Type B pancreatic cell (in vitro differentiated cells): ENCODE data around the gene LPIN1. TPM values are rescaled to one million over a fixed set of nuclear protein-coding genes. Genes with fewer than 3 reads are reported as not detected.

ENCODE experiments used
- DNase-seq: peaks from one replicate; pipeline ENCODE4 v3.0.0; 2021; ENCODE audit warnings: mixed read lengths; ENCODE audit not compliant: unreplicated experiment; ENCODE audit errors: extremely low spot score
- H3K27ac Mint-ChIP-seq: 2 replicates; pipeline ENCODE4 v1.8.0; 2021; ENCODE audit warnings: mild to moderate bottlenecking, mixed read lengths
- H3K27me3 Mint-ChIP-seq: 2 replicates; pipeline ENCODE4 v1.8.0; 2021; ENCODE audit warnings: mixed read lengths
- H3K36me3 Mint-ChIP-seq: 2 replicates; pipeline ENCODE4 v1.8.0; 2021; ENCODE audit warnings: mixed read lengths
- H3K4me1 Mint-ChIP-seq: one replicate; pipeline ENCODE4 v1.8.0; 2021; ENCODE audit warnings: mixed read lengths; ENCODE audit not compliant: unreplicated experiment
- H3K4me3 Mint-ChIP-seq: 2 replicates; pipeline ENCODE4 v1.8.0; 2021; ENCODE audit warnings: mild to moderate bottlenecking, mixed read lengths
- H3K9me3 Mint-ChIP-seq: 2 replicates; pipeline ENCODE4 v1.8.0; 2021; ENCODE audit warnings: mixed read lengths
- total RNA-seq: library from RNA; stranded (reverse); gene quantifications from 2 replicates; pipeline ENCODE4 v1.2.1, GENCODE V29; 2021; ENCODE audit warnings: low replicate concordance
- TF ChIP-seq, protein P1 (sequence below): fragments of 200-600 bp; sonication (generic); conservative IDR thresholded peaks from 2 replicates; pipeline ENCODE4 v1.5.0; 2021; ENCODE audit warnings: antibody characterized with exemption, mild to moderate bottlenecking

LPIN1 gene
- total RNA-seq, 1 donor from 2014 or later = 26.8 TPM

- Mint-ChIP-seq H3K27me3 (no peaks in the 10 kb centered on the region), H3K4me3 (no peak overlapping the region), H3K4me1 (no peaks in the 10 kb centered on the region), H3K9me3 (no peaks in the 10 kb centered on the region), H3K27ac (no peak overlapping the region), H3K36me3 (peaks cover 23% of the 10 kb centered on the region)
- TF ChIP-seq, protein P1, sequence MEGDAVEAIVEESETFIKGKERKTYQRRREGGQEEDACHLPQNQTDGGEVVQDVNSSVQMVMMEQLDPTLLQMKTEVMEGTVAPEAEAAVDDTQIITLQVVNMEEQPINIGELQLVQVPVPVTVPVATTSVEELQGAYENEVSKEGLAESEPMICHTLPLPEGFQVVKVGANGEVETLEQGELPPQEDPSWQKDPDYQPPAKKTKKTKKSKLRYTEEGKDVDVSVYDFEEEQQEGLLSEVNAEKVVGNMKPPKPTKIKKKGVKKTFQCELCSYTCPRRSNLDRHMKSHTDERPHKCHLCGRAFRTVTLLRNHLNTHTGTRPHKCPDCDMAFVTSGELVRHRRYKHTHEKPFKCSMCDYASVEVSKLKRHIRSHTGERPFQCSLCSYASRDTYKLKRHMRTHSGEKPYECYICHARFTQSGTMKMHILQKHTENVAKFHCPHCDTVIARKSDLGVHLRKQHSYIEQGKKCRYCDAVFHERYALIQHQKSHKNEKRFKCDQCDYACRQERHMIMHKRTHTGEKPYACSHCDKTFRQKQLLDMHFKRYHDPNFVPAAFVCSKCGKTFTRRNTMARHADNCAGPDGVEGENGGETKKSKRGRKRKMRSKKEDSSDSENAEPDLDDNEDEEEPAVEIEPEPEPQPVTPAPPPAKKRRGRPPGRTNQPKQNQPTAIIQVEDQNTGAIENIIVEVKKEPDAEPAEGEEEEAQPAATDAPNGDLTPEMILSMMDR = no peak
- no peak for DNase-seq
Measured at GRCh38 chr2:11822746-11823451, 76.5 kb downstream of the LPIN1 start.

DNA sequence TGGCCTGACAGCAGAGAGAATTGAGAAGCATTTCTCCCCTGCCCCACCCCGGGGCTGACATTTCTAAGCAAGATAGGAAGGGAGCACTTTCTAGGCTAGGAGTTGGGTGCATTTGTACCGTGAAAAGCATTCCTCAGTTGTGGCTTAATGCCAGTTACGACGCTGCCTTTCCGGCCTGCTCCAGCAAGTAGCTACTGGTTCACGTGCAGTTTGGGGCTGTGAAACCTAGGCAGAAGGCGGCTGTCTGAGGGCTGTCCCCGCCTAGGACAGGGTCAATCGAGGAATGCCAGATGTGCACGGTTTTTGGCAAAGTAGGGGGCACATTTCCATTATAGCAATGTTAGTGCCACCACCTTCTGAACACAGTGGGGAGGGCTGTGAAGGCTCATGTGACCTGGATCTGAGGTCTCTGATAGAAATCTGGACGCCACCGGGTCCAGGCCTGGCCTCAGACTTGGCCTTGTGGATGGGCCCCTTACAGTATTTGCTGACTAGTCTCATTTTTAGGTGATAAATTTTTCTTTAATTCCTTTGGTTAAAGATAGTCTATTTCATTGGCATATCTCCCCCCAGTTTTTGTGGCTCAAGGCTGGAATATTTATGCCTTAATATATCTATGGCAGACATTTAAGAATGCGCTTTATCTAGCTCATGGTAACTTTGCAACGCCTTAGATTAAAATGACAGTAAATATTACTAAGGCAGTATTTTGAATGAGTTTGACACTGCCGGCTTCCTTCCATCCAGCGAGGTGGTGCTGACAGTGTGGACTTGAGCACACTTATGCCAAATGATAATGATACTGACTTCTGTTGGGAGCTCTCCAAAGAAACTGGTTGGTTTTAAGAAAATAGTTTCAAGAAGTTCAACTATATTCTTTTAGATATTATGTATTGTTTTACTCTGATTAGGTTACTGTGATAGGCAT is 78.7 kb downstream of the LPIN1 start:
- Mint-ChIP-seq H3K4me1 (peaks cover 8% of the 10 kb centered on the region), H3K27me3 (no peaks in the 10 kb centered on the region), H3K9me3 (no peaks in the 10 kb centered on the region), H3K4me3 (no peak overlapping the region), H3K27ac (peak overlapping the region; percentile 43), H3K36me3 (peaks cover 19% of the 10 kb centered on the region)
- no peak for DNase-seq
- TF ChIP-seq, protein P1 = no peak

DNA sequence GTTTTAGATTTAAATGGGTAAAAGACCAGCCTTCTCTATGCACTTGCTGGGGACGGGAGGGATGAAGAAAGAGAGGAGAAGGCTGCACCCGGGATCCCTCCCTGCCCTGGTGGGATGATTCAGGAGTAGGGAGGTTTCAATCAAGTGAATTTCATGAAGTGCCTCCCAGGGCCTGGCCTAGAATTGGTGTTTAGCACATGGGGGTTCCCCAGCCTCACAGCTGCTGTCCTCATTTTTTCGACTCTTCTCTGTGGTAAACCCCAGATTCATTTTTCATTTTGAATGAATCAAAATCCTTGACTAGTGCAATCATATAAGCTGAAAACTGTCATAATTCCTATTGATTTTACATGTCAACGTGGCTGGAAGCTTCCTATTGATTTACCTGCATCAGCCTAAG is 81.1 kb downstream of the LPIN1 start:
- peaks cover 18% of the 10 kb centered on the region for H3K36me3 Mint-ChIP-seq
- H3K27ac Mint-ChIP-seq = no peak overlapping the region
- no peaks in the 10 kb centered on the region for H3K9me3 Mint-ChIP-seq
- H3K27me3 Mint-ChIP-seq = no peaks in the 10 kb centered on the region
- H3K4me1 Mint-ChIP-seq = peaks cover 19% of the 10 kb centered on the region
- no peak overlapping the region for H3K4me3 Mint-ChIP-seq
- TF ChIP-seq, protein P1 = no peak
- DNase-seq = no peak

DNA sequence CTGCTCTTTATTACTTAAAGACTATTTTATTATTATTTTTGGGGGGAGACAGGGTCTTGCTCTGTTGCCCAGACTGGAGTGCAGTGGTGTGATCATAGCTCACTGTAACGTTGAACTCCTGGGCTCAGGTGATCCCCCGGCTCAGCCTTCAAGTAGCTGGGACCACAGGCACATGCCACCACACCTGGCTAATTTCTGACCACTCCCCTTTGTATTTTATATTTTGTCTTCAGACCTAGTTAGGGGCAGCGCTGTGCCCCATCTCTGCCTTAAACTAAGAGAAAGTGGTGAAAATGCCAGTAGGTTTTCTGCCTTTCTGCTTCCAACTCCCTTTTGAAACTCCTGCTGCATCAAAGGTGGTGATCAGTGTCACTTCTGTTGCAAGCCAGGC is 82.5 kb downstream of the LPIN1 start:
- H3K27ac Mint-ChIP-seq = peak overlapping the region; percentile 92

DNA sequence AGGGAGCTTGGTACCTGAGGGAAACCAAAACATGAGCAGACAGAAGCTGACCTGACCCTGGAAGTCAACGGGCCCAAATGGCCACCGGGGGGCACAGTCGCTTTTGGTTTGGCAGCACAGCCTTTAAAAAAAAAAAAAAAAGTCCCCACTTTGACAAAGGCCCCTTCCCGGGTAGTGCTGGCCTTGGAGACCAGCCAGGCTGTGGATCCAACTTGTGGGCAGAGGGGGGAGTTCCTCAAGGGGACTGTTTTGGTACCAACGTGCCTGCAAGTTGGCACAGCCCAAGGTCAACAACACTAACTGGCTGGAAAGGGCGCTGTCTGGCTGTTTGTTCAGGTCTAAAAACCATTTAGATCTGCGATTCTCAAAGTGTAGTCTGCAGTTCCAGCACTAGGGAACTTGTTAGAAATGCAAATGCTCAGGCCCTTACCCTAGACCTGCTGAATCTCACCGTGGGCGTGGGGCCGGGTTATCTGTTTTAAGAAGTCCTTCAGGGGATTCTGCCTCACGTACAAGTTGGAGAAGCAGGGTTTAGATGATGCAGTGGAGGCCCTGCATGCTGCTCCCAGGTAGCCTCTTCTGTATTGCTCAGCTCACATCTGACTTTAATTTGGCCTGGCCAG is 83.0 kb downstream of the LPIN1 start:
- H3K27ac Mint-ChIP-seq = peak overlapping the region; percentile 92

More for the DNA sequence above, 82.5 kb downstream of the LPIN1 start:
- Mint-ChIP-seq H3K36me3 (peaks cover 10% of the 10 kb centered on the region), H3K4me3 (no peak overlapping the region), H3K9me3 (peaks cover 3% of the 10 kb centered on the region), H3K27me3 (no peaks in the 10 kb centered on the region), H3K4me1 (peaks cover 26% of the 10 kb centered on the region)
- TF ChIP-seq, protein P1 = no peak
- no peak for DNase-seq

More for the DNA sequence above, 83.0 kb downstream of the LPIN1 start:
- Mint-ChIP-seq H3K9me3 (peaks cover 8% of the 10 kb centered on the region), H3K4me1 (peaks cover 28% of the 10 kb centered on the region), H3K36me3 (peaks cover 6% of the 10 kb centered on the region), H3K27me3 (no peaks in the 10 kb centered on the region), H3K4me3 (peak overlapping the region; percentile 87)
- TF ChIP-seq, protein P1 = peak; percentile 75
- DNase-seq = no peak
